Uterus (tissue), 2 donors: ENCODE measurements around the gene CCT7.

ENCODE experiments used
- CTCF ChIP-seq, 4 experiments: fragments of 200-600 bp in 2 of 4; fragments of 450-650 bp in 2 of 4; sonication (generic) in 2 of 4; IDR thresholded peaks; one replicate each; pipeline ENCODE4 v1.5.1; 2016 to 2019; ENCODE audit warnings: antibody characterized with exemption in 4 of 4, mild to moderate bottlenecking in 2 of 4, moderate library complexity in 1 of 4
- POLR2A ChIP-seq, 2 donors: fragments of 450-650 bp; IDR thresholded peaks; one replicate each; pipeline ENCODE4 v1.6.1; 2016; ENCODE audit warnings: antibody characterized with exemption in 2 of 2, mild to moderate bottlenecking in 1 of 2, moderate library complexity in 1 of 2

GRCh38 chr2:73214120-73215035 is 19.7 kb upstream of the CCT7 start, which contains the start of gene SMYD5:
- TF ChIP-seq CTCF (IDR thresholded peaks at IDR 0.05) (no peak), POLR2A (IDR thresholded peaks at IDR 0.05) (peak; percentile 27 to 54)
